Measurements from ENCODE around the gene LPO.

DNA sequence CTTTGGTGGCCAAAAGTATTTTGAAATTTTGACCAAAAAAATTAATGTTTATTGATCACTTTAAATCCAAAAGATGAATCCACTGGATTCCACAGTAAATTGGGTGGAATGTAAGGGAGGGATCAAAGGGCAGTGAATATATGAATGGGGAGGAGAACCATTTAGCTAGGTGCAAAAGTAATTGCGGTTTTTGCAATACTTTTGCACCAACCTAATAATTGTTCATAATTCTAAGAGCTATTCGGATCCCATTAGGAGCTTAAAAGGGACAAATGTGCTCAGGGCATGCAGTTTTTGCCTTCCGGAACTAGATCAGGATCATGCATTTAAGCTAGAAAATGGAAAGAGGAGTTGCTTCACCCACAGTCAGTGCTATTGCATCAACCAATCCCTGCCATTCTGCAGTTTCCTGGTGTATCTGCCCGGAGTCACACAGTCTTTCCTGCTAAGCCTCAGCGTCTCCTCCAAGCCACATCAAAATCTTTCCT, at the start of gene LPO:
- no peak for TF ChIP-seq POLR2A (IDR thresholded peaks at IDR 0.05)
- TF ChIP-seq, protein P1, sequence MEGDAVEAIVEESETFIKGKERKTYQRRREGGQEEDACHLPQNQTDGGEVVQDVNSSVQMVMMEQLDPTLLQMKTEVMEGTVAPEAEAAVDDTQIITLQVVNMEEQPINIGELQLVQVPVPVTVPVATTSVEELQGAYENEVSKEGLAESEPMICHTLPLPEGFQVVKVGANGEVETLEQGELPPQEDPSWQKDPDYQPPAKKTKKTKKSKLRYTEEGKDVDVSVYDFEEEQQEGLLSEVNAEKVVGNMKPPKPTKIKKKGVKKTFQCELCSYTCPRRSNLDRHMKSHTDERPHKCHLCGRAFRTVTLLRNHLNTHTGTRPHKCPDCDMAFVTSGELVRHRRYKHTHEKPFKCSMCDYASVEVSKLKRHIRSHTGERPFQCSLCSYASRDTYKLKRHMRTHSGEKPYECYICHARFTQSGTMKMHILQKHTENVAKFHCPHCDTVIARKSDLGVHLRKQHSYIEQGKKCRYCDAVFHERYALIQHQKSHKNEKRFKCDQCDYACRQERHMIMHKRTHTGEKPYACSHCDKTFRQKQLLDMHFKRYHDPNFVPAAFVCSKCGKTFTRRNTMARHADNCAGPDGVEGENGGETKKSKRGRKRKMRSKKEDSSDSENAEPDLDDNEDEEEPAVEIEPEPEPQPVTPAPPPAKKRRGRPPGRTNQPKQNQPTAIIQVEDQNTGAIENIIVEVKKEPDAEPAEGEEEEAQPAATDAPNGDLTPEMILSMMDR (IDR thresholded peaks at IDR 0.05) = no peak
- TF ChIP-seq EP300 (IDR thresholded peaks at IDR 0.05) = no peak
- no peak for TF ChIP-seq POLR2AphosphoS5 (IDR thresholded peaks at IDR 0.05)
